ENCODE measurements around the gene AUP1. TPM values are rescaled to one million over a fixed set of nuclear protein-coding genes. Genes with fewer than 3 reads are reported as not detected.

Gene AUP1
- polyA plus RNA-seq, 4 donors, result 88.8 to 136 (median 106) TPM

DNA sequence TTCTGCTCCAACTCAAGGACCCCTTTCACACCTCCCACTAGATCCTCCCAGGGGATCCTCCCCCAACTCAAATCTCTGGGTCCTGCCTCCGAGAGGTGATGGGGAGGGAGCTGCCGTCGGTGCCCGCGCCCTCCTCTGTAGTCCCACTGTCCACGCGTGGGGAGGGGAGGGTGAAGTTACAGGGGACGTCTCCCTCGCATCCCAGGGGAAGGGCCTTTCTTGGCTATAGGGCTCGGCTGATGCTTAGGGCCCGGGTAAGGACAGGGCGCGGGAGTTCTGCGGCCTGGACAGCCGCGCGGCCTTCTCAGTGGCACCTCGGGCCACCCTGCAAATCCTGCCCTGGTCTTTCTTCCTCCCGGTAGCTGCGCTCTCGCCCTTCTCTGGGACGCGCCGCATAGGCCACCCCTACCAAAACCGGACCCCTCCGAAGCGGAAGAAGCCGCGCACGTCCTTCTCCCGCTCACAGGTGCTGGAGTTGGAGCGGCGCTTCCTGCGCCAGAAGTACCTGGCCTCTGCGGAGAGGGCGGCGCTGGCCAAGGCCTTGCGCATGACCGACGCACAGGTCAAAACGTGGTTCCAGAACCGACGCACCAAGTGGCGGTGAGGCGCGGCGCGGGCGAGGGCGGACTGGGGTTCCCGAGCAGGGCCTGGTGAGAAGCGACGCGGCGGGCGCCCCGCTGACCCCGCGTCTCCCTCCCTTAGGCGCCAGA lies 14.1 kb downstream of the AUP1 start:
- DNase-seq (ENCODE audit: low read depth in 4 of 4, low spot score in 2 of 4), result no peak

DNA sequence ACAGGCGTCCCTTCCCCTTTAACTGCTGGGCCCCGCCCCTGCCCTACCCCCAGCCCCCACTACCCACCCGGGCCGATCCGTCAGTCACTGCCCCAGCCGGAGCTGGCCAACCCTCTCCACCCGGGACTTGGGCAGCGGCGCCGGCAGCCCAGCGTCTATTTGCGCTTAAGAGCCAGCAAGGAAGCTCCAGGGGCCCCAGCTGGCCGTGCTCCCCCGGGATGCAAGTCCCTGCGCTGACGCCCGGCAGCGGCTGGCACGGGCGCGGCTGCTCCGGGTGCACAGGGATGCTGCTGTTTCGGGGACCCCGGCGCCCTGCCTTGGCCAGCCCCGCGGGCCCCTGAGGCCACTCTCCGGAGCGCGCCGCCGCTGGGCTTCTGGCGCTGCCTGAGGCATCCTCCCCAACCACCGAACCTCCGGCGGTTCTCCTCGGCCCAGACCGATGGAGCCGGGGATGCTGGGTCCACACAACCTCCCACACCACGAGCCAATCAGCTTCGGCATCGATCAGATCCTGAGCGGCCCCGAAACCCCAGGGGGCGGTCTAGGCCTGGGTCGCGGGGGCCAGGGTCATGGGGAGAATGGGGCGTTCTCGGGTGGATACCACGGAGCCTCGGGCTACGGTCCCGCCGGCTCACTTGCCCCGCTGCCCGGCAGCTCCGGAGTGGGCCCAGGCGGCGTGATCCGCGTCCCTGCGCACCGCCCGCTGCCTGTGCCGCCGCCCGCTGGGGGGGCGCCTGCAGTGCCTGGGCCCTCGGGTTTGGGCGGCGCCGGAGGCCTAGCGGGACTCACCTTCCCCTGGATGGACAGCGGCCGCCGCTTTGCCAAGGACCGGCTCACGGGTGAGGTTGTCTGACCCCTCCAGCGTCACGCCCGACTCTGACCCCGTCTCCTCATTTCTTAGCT lies 14.9 kb downstream of the AUP1 start, which contains the start of gene TLX2:
Gene TLX2, plus strand, starts transcription at position 83 of the 903 bp plus-strand sequence. Its CDS starts 357 bp downstream, at position 440.
- DNase-seq (ENCODE audit: low read depth in 4 of 4, low spot score in 2 of 4), result no peak

DNA sequence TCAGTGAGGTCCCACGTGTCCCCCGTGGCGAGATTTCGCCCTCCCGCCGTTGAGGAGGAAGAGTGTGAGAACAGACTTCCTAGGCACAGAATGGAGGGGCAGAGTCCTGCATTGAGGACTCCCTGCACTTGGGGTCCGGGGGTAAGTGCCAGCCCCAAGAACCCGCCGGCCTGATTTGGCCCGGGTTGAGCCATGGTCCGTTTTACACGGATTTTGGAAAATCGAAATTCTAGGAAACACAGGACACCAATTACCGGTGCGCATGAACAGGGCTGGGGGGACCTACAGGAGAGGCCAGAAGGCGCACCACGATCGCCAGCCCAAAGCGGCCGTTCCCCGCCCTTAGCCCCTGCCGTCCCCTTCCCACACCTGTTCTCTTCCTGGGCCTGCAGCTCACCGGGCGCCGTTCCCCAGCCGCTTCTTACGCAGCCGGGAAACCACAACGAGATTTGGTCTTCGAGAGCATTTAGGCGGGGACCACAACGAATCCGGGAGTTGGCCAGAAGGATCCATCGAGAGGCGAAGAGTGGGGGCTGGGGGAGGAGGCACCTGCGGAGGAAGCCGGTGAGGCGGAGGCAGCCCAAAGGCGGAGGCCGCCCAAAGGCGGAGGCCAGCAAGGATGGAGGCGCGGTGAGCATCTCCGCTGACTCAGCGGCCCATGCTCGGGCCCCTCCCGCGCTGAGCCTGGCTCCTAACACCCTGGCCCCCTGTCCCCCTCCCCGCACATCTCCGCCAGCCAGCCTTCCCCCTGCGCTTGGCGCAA lies 15.7 kb downstream of the AUP1 start:
- DNase-seq (ENCODE audit: low read depth in 4 of 4, low spot score in 2 of 4), result no peak

DNA sequence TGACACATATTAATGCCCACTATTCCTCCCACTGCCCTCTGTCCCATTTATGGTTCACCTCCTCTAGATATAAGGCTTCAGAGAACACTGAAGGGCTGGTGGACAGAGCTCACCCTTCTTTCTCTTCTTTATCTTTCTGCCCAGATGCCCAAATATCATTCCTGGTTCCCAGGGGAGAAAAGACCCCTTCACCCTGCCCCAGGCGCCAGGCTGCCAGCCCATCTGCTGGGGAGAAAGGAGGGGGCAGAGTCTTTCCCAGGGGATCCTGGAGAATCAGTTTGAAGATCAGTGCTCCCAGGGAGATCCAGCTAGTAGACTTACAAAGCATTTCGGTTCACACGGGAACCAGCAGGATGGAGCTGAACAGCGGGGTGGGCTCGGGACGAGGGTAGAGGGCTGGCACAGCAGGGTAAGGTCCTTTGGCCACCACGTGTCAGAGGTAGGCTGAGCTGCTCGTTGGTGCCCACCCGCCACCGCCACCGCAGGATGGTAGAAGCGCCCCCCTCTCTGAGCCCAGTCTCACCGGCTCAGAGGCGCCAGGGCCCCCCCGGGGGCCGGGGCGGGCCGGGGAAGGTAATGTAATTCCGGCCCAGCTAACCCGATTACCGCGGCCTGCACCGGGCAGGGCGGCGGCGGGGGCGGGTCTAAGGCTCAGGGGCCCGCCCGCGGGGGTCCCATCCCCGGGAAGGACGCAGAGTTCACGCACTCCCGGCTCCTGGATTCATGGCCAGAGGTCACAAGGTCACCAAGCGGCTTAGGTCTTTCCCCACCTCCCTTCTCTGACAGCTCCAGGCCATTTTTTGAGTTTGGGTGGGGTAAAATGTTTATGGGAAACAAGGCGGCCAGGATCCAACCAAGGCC lies 16.5 kb downstream of the AUP1 start:
- no peak for DNase-seq (ENCODE audit: low read depth in 4 of 4, low spot score in 2 of 4)

DNA sequence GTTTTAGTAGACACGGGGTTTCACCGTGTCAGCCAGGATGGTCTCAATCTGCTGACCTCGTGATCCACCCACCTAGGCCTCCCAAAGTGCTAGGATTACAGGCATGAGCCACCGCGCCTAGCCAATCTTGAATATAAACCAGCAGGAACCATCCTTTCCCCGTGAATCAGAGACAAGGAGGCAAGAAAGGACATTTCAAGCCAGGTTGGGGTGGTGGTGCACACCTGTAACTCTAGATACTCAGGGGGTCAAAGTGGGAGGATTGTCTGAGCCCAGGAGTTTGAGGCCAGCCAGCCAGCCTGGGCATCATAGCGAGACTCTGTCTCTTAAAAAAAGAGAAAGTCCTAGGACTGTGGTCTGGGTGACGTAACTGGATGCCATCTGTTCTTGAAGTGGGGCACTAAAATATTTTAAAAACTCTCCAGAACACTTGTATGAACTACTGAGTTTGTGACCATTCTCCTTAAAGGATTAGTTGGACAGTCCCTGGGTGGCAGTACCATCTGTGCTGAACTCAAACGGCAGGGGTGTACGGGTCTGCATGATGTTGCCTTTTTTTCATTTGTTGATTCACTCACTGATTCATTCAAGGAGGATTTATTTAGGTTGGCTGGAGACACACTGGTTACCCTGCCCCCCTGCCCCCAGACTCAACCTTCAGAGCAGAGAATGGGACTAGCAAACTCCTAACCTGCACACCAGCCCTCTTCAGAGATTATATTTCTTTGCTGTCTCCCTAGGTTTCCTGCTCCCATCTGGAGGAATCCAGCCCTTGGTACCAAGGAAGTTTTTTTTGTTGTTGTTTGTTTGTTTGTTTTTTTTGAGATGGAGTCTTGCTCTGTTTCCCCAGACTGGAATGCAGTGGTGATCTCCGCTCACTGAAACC lies 18.2 kb downstream of the AUP1 start:
- DNase-seq (ENCODE audit: low read depth in 4 of 4, low spot score in 2 of 4), result no peak

DNA sequence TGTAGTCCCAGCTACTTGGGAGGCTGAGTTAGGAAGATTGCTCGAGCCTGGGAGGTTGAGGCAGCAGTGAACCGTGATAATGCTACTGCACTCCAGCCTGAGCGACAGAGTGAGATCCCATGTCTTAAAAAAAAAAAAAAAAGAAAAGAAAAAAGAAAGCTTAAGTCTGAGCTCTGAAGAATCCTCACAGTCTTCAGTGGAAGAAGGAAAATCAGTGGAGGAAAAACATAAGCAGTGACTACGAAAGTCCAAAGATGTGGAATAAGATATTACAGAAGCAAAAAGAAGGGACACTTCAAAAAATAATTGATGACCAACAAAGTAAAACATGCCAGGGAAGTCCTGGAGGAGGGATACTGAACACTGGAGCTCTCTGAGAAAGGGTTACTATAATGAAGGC lies 19.2 kb downstream of the AUP1 start:
- DNase-seq (ENCODE audit: low read depth in 4 of 4, low spot score in 2 of 4), result no peak

DNA sequence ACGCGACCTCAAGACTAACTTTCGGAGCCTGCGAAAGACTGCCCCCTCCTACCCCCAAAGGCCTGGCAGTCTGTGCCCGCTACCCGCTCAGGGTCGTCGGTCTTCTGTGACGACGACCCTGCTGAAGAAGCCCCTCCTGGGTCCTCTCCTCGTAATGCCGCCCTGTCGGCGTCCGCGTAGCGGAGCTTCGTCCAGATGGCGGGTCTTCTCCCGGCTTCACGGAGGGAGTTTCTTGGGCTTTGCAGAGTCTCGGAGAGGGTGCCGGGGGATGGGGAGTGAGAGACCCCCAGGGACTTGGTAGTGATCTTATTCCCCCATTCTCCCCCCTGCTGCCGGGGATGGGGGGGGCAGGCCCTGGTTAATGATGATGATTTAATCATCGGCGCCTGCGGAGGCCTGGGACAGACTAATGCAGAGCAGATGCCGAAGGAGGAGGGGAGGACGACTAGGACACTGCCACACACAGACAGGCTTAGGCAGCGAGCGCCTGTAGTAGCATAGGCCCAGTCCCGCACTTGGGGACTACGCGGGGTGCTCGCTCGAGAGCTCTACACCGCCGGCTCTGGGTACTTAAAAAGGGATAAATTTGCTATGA lies 21.5 kb downstream of the AUP1 start:
- no peak for DNase-seq (ENCODE audit: low read depth in 4 of 4, low spot score in 2 of 4)

DNA sequence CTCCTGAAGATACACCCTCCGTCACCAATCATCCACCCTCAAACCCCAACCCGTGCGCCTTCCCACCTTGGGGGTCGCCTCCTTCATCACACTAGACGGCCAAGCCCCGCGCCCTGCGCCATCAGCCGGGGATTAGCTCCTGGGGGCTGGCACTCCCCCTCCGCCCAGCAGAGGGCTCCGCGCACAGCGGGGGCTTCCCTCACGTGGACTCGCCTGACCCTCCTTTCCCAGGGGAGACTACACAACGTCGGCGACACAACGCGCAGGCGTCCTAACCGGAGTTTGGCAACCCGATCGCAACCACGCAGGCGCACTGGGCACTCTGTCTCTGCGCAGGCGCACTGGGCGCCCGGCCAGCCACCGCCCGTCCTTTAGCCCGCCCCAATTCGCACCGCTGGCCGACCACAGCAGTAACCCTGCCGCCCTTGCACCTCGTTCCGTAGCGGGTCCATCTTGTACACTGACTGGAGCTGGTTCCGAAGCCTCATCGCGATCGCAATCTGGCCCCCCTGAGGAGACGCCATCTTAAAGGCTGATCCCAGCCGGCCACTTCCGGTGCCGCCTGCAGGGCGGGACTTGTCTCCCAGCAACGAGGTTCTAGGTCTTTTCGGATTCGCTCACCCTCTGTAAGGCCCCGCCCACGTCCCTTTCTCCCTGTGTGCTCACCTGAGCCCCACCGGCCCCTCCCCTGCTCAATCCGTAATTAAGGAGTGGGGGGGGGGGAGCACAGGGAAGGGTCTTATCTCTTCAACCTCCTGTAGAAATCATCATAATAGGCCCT lies 22.2 kb downstream of the AUP1 start, which contains the start of gene PCGF1:
Gene PCGF1, minus strand, starts transcription at position 551 of the 781 bp plus-strand sequence. Its CDS starts 27 bp downstream, at position 524.
- peak; percentile 98 to 99 (median 99) for DNase-seq (ENCODE audit: low read depth in 4 of 4, low spot score in 2 of 4)

DNA sequence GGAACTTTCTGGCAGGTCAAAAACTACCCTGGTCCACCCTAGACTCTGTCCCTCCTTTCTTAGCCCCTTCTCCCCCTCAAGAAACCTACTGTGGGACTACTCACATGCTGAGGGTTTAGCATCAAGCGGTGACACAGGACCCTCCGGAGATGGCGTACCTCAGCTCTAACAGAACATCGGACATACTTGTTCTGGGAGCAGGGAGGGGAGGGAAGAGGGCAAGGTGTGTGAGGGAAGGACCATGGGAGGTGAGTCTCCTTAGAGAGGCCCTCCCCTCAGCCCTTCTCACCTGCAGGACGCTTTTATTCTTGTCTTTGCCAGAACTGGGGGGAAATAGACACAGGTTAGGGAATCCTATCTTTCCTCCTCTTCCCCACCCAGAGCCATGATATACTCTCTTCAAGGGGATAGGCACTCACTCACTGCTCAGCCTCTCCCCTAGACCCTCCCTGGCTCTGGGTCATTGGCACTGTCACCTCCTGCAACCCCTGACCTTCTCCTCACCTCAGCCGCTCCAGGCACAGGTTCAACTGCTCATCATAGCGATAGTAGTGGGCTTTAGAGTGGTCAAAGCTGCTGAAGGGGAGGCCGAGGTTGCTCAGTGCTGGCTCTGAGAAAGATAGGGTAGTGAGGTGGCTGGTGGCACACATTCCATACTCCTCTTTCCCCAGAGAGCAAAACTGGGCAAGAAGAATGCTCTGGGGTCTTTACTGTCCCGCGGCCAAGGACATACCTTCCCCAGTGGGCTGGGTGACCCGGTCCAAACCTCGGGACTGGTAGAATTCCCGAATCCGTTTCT lies 23.9 kb downstream of the AUP1 start:
- DNase-seq (ENCODE audit: low read depth in 4 of 4, low spot score in 2 of 4), result no peak

DNA sequence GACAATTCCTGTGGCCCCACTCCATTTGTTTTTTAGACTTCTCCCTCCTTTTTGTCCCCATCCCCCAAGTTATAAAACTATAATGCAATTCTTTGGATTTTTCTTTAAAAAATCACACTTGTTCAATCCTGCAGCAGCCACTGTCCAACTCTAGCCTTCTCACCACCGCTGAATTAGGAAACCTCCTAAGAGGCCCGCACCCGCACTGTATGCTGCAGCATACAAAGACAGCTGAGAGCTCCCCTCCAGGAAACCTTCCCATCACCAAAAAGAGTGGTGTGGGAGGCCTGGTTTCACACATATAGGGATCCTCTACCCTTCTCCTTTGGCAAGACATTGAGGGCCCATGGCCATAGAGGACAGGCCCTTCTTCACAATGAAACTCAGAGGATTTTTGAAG lies 24.9 kb downstream of the AUP1 start:
- DNase-seq (ENCODE audit: low read depth in 4 of 4, low spot score in 2 of 4), result no peak

DNA sequence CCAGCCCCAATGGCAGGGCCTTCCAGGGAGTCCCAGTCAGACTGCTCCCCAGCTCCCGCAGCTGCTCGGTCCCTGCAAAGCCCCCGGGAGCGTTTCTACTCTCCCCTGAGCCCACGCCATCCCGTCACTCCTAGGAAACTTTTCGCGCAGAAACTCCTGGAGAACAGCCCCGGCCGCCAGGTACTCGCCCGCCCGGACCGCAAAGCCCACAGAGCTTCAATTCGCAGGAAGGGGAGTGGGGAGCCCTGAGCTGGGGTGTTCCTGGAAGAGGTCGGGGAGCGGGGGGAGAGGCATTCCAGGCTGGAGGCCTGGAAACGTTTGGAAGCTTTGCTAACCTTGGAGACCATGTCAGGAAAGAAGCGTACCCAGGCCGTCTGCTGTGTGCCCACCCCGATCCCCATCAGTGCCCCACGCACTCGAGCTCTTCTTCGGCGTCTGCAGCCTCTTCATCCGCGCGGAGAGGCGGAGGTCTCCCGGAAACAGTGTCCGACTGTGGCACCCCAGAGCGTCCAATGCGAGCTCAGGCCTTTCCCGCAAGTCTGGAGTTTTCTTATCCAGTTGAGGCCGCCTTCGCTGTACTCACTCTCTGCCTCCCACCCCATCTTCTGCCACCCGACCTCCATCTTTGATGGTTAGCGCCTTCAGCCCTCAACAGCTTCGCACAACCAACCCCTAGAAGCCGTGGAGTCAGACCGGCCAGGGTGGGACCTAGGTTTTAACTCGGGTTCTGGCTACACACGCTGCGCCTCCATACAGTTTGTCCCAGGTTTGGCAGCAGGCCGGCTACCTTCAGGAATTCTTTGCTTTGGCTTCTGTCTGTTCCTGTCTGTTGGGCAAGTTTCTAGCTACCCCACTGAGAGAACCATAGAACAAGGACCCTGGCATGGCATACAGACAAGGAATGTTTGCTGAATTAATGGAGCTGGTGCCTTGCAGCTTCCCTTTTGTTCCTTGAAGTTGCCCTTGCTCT lies 25.7 kb downstream of the AUP1 start:
- DNase-seq (ENCODE audit: low read depth in 4 of 4, low spot score in 2 of 4), result no peak

DNA sequence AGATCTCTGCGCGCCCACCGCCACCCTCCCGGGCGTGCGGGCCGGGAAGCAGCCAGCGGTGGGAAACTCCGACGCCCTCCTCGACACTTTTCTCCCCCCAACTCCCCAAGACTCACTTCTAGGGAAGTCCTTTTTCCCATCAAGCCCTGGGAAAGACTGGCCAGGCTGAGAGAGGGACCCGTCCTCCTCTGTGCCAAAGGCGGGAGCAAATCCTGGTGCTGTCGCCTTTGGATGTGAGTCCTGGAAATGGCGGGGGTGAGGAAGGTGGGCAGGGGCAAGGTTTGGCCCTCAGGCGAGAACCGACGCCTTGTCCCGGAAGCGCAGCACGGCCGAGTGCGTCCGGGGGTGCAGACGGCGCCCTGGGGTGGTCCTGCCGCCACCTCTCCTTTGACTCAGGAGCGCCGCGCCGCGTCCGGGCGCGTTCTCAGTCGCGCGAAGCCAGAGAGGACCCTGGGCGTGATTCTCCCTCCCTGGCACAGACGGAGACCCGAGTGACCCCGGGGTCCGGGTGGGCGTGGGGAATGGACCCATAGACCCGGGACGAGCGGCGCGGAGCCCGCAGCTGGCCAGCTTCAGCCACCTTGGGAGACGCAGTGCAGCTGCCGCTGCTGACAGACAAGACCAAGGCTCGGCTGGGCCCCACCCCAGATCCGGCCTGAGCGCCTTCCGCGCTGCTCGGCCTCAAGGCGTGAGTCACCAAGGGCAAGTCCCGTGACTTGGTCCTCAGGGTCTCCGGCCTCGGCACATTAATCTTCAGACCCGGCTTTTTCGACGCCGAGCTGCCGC lies 26.6 kb downstream of the AUP1 start:
- no peak for DNase-seq (ENCODE audit: low read depth in 4 of 4, low spot score in 2 of 4)

DNA sequence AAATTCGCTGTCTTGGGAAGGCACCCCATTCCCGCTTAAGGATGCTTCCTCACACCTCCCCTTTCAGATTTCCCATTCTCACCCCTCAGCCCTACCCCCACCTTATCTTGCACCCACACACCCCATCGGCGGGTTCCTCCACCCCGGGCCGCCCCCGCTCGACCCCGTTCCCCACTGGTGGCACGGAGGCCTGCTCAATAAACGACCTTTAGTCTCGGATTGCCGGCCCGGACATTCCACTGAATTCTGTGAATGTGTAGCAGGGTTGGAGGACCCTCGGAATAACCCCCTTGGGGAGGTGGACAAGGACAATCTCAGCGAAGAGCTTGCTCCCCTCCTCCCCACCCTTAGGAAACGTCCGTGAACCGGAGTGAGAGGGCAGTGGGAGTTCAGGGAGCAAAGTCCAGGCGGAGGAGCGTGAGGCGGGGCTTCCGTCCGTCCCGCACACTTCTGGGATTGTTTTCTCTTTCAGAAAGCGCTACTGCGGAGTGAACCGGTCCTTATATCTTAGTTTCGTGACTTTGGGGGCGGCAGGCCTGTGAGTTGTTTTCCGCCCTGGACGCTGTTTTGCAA lies 27.3 kb downstream of the AUP1 start:
- no peak for DNase-seq (ENCODE audit: low read depth in 4 of 4, low spot score in 2 of 4)

DNA sequence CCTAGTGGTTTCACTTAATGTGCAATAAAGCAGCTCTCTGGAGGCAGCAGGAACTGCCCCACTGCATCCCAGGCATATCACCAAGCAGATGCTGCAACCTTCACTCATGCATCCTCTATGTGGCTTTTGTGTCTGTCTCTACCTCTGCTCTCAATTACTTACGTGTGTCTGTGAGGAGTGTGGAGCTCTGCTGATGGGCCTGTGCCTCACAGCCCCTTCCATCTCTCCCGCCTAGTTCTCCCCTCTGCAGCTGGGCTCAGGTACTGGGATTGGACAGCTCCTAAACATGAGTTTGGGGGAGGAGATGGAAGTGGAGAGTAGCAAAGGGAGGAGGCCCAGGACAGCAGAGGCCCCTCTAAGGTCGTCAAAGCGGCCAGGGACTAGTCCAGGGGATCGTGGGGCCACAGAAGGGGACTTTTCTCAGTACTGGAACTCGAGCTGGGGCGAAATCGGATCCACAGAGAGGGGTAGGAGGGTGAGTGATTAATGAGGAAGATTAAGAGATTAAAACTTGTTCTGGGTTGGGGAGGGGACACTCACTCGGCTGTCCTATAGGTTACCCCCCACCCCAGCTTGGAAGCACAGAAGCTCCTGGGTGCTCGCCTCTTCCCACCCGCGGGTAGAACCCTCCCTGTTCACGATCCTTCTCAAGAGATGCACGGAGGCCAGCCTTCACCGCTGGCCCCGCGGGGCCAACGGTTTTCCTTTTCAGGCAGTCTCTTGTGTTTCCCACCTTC lies 28.0 kb downstream of the AUP1 start:
- no peak for DNase-seq (ENCODE audit: low read depth in 4 of 4, low spot score in 2 of 4)
